ENCODE data around the gene ZNF609. TPM values are rescaled to one million over a fixed set of nuclear protein-coding genes. Genes with fewer than 3 reads are reported as not detected.

ZNF609 gene
- polyA plus RNA-seq, 1 donor = 24.4 TPM

DNA sequence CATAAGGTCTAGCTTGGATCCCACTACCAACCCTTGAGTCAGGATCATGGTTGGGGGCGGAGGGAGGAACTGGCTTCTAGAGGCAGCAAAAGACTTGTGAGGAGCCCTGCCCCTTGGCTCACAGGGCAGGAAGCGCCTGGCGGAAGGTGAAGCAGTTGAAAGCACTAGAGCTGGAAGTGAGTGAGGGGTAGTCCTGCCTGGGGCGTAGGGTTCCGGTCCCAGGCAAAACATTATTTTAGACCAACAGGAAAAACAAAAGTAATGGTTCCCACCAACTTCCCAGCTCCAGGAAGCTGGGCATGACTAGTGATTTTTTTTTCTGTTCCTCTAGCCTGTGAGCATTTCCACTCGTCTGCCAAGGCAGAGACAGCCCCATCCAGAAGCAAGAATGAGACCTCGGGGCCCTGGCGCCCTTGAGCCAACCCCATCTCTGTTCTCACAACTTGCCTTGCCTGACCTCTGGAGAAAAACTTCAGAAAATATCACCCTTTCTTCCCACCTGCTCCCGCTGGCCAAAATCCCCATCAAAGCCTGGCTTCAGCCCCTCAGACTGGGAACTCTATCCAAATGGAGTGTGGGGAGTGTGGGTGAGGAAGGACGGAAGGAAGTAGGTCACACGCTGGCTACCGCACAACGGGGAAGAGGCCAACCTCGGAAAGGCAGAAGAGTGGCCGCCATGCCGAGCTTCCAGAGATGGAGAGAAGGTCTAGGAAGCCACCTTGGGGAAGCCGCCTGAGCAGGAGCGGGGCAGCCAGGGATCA is 257.5 kb downstream of the ZNF609 start:
- H3K27ac ChIP-seq (ENCODE audit: low read length) = no peak overlapping the region
- no peaks in the 10 kb centered on the region for H3K27me3 ChIP-seq (ENCODE audit: control insufficient read depth, insufficient read depth, low read length)
- H3K36me3 ChIP-seq (ENCODE audit: control insufficient read depth, insufficient read depth, low read length) = no peaks in the 10 kb centered on the region
- no peak overlapping the region for H3K4me3 ChIP-seq (ENCODE audit: low read length)
- no peak for DNase-seq
- WGBS (ENCODE audit: insufficient coverage, low lambda C conversion rate) = no CpG with 5 or more reads among the region's 18 CpGs
- no peaks in the 10 kb centered on the region for H3K9me3 ChIP-seq (ENCODE audit: control insufficient read depth, low read depth, low read length)
- no peaks in the 10 kb centered on the region for H3K4me1 ChIP-seq (ENCODE audit: control insufficient read depth, insufficient read depth, low read length)

DNA sequence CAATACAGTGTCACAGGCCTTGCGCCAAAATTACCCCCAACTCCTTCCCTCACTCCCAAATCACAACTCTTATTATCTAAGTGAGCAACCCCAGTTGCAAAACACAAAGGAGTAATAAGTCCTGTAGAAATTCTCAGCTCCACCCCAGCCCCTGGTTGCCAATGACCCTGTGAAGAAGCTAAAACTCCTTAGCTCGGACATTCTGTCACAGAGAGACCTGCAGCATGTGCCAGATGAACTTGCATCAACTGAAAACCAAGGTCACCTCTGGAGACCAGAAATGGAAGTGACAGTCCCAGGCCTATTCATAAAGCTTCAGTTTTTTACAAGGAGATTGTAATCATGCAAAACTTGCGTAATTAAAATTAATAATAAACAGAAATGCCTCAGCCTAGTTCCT is 259.8 kb downstream of the ZNF609 start:
- no CpG with 5 or more reads among the region's 3 CpGs for WGBS (ENCODE audit: insufficient coverage, low lambda C conversion rate)
- no peak overlapping the region for H3K27ac ChIP-seq (ENCODE audit: low read length)
- DNase-seq = peak in 1 of 2 donors; percentile 37
- no peaks in the 10 kb centered on the region for H3K36me3 ChIP-seq (ENCODE audit: control insufficient read depth, insufficient read depth, low read length)
- H3K4me3 ChIP-seq (ENCODE audit: low read length) = no peak overlapping the region
- H3K4me1 ChIP-seq (ENCODE audit: control insufficient read depth, insufficient read depth, low read length) = no peaks in the 10 kb centered on the region
- H3K9me3 ChIP-seq (ENCODE audit: control insufficient read depth, low read depth, low read length) = no peaks in the 10 kb centered on the region
- H3K27me3 ChIP-seq (ENCODE audit: control insufficient read depth, insufficient read depth, low read length) = no peaks in the 10 kb centered on the region

DNA sequence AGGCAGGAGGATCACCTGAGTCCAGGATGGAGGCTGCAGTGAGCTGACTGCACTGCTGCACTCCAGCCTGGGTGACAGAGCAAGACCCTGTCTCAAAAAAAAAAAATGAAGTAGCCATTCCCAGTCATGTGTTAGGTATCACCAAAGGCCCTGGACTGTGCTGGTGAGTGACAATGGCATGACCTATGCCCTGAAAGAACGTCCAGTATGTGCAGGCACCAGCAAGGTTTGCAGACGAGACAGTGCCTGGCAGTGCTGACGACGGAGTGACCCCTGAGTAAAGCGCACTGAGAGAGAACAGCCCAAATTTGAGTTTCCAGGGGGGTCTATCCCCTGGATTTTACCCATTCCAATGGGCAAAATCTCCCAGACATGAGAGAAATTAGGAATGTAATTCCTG is 269.8 kb downstream of the ZNF609 start:
- Histone ChIP-seq H3K4me1 (ENCODE audit: control insufficient read depth, insufficient read depth, low read length) (peaks cover 3% of the 10 kb centered on the region), H3K4me3 (ENCODE audit: low read length) (no peak overlapping the region), H3K27me3 (ENCODE audit: control insufficient read depth, insufficient read depth, low read length) (no peaks in the 10 kb centered on the region), H3K27ac (ENCODE audit: low read length) (no peak overlapping the region), H3K36me3 (ENCODE audit: control insufficient read depth, insufficient read depth, low read length) (no peaks in the 10 kb centered on the region), H3K9me3 (ENCODE audit: control insufficient read depth, low read depth, low read length) (no peaks in the 10 kb centered on the region)
- no CpG with 5 or more reads among the region's 5 CpGs for WGBS (ENCODE audit: insufficient coverage, low lambda C conversion rate)
- no peak for DNase-seq

DNA sequence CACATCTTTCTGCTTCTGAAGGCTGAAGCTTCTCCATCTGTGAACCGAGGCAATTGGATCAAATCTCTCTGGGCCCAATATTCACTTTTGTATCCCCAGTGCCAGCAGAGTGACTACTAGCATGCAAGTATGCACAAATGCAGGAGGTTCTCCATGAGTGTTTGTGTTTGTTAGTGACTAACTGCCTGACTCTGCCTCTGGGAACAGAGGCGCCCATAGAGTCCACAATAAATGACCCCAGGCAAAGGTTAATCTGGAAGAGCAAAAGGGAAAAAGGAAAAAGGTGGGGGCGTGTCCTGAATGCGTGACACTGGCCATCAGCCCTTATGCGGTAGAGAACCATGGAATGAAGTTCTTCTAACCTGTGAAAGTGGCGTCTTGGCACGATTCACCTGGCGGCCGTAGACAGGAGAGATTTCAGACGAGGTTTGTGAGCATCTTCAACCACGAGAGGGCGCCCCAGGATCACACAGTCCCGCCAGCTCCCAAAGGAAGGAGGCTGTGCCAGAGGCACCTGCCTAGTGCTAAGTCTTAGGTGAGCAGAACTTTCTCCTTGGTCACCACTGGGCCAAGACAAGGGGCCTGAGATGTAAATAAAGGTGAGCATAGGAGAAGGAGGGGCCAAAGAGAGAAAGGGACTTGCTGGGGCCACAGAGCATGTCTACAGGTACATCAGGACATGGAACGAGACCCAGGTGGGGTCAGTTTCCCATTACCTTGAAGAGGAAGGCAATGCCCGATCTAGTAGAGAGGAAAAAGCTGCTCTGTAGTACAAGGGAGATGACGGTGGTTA is 270.8 kb downstream of the ZNF609 start:
- Histone ChIP-seq H3K4me1 (ENCODE audit: control insufficient read depth, insufficient read depth, low read length) (peaks cover 3% of the 10 kb centered on the region), H3K9me3 (ENCODE audit: control insufficient read depth, low read depth, low read length) (no peaks in the 10 kb centered on the region), H3K4me3 (ENCODE audit: low read length) (no peak overlapping the region), H3K27me3 (ENCODE audit: control insufficient read depth, insufficient read depth, low read length) (no peaks in the 10 kb centered on the region), H3K36me3 (ENCODE audit: control insufficient read depth, insufficient read depth, low read length) (no peaks in the 10 kb centered on the region), H3K27ac (ENCODE audit: low read length) (no peak overlapping the region)
- DNase-seq = peak; percentile 73 to 81
- 20% methylated on average over 1 of the region's 16 CpGs for WGBS (ENCODE audit: insufficient coverage, low lambda C conversion rate)

DNA sequence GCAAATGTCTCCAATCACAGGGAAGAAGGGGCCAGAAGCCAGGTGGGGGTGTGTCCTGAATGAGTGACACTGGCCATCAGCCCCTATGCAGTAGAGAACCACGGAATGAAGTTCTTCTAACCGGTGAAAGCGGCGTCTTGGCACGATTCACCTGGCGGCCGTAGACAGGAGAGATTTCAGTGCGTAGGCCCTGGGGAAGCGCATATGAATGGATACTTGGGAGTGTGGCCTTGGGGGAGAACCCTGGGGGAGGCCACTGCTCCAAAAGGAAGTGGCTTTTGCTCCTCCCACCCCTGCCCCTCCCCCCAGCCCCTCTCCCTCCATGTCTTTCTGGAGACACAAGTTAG is 271.4 kb downstream of the ZNF609 start:
- Histone ChIP-seq H3K4me3 (ENCODE audit: low read length) (no peak overlapping the region), H3K27ac (ENCODE audit: low read length) (no peak overlapping the region), H3K36me3 (ENCODE audit: control insufficient read depth, insufficient read depth, low read length) (no peaks in the 10 kb centered on the region), H3K27me3 (ENCODE audit: control insufficient read depth, insufficient read depth, low read length) (no peaks in the 10 kb centered on the region), H3K9me3 (ENCODE audit: control insufficient read depth, low read depth, low read length) (no peaks in the 10 kb centered on the region), H3K4me1 (ENCODE audit: control insufficient read depth, insufficient read depth, low read length) (peaks cover 3% of the 10 kb centered on the region)
- no CpG with 5 or more reads among the region's 9 CpGs for WGBS (ENCODE audit: insufficient coverage, low lambda C conversion rate)
- no peak for DNase-seq

DNA sequence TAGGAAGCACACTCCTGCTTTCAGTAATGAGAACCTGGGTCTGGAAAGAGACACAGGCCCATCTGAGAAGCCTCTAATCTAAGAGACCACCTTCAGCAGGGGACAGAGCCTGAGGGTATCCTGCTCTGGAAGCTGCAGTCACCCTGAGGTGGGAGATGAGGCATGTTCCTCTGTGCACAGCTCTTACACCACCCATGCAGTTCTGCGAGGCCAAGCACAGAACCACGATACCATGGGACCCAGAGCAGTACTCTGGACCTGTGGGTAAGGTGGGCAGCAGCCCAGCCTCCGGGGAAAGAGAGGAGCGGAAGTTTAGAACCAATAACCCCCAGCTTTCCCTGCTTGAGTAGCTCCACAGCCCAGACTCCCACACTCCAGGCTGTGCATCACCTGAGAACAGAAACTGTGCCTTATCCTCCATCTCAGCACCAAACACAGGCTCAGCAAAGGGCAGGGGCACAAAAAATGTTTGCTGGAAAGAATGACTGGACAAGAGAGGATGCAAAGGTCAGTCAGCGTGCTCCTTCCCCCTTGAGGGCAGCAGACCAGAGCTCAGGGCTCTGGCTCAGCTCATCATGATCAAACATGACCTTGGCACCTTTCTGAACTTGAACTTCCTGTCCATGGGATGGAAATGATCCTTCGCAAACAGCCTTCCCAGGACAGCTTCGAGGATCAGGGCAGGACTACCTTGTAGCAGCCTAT is 271.9 kb downstream of the ZNF609 start:
- Histone ChIP-seq H3K27ac (ENCODE audit: low read length) (no peak overlapping the region), H3K9me3 (ENCODE audit: control insufficient read depth, low read depth, low read length) (no peaks in the 10 kb centered on the region), H3K36me3 (ENCODE audit: control insufficient read depth, insufficient read depth, low read length) (no peaks in the 10 kb centered on the region), H3K27me3 (ENCODE audit: control insufficient read depth, insufficient read depth, low read length) (no peaks in the 10 kb centered on the region), H3K4me3 (ENCODE audit: low read length) (no peak overlapping the region), H3K4me1 (ENCODE audit: control insufficient read depth, insufficient read depth, low read length) (peaks cover 3% of the 10 kb centered on the region)
- no peak for DNase-seq
- WGBS (ENCODE audit: insufficient coverage, low lambda C conversion rate) = no CpG with 5 or more reads among the region's 7 CpGs

Other genes starting within 250 kb of the ZNF609 start
- 11.9 TPM for gene CSNK1G1, start 104.4 kb upstream of the ZNF609 start, polyA plus RNA-seq
- 33.3 TPM for gene PCLAF, start 79.1 kb upstream of the ZNF609 start, polyA plus RNA-seq
- 25.7 TPM for gene TRIP4, start 72.7 kb upstream of the ZNF609 start, polyA plus RNA-seq

Measured in large intestine (tissue), 3 donors.